NCI-H82 treated with DMSO at 0.1 percent for 48 hours (cell line): ENCODE measurements around the gene RNF222.
A peak's percentile ranks its signal among the peaks of the same experiment; 100 is the strongest.

ENCODE experiments used
- DNase-seq: peaks from one replicate; lab custom pipeline; 2025; ENCODE audit not compliant: unreplicated experiment; lab: John Stamatoyannopoulos, UW

RNF222 gene

GRCh38 chr17:8397636-8398035, at the start of gene RNF222:
Gene RNF222, minus strand, starts transcription at chr17:8397827. Its CDS starts 4,366 bp downstream, at chr17:8393461.
- no peak for DNase-seq

GRCh38 chr17:8445536-8445935, 47.9 kb upstream of the RNF222 start:
- DNase-seq: no peak

GRCh38 chr17:8444494-8444893, 46.9 kb upstream of the RNF222 start:
- no peak for DNase-seq

- DNase-seq: no peak
Measured at GRCh38 chr17:8443756-8444155, 46.1 kb upstream of the RNF222 start.

GRCh38 chr17:8442310-8442709, 44.7 kb upstream of the RNF222 start:
- DNase-seq: no peak

GRCh38 chr17:8441690-8442089, 44.1 kb upstream of the RNF222 start:
- no peak for DNase-seq

- no peak for DNase-seq
Measured at GRCh38 chr17:8439681-8440080, 42.1 kb upstream of the RNF222 start.

GRCh38 chr17:8438441-8438840, 40.8 kb upstream of the RNF222 start:
- DNase-seq: no peak

GRCh38 chr17:8436844-8437171, 39.2 kb upstream of the RNF222 start:
- DNase-seq: no peak

- peak; percentile 20 for DNase-seq
Measured at GRCh38 chr17:8436169-8436843, 38.7 kb upstream of the RNF222 start.

GRCh38 chr17:8435245-8436168, 37.9 kb upstream of the RNF222 start, which contains the start of gene NDEL1:
Gene NDEL1, plus strand, starts transcription at chr17:8435884. Its CDS starts 8,388 bp downstream, at chr17:8444272.
- peak; percentile 91 for DNase-seq

- no peak for DNase-seq
Measured at GRCh38 chr17:8430966-8431365, 33.3 kb upstream of the RNF222 start.

- no peak for DNase-seq
Measured at GRCh38 chr17:8426802-8427201, 29.2 kb upstream of the RNF222 start.

- DNase-seq: no peak
Measured at GRCh38 chr17:8426094-8426720, 28.6 kb upstream of the RNF222 start.

- no peak for DNase-seq
Measured at GRCh38 chr17:8421571-8421970, 23.9 kb upstream of the RNF222 start.

GRCh38 chr17:8420041-8420934, 22.7 kb upstream of the RNF222 start:
- no peak for DNase-seq

- no peak for DNase-seq
Measured at GRCh38 chr17:8419305-8419704, 21.7 kb upstream of the RNF222 start.

- DNase-seq: no peak
Measured at GRCh38 chr17:8418471-8418870, 20.8 kb upstream of the RNF222 start.

- no peak for DNase-seq
Measured at GRCh38 chr17:8417806-8418205, 20.2 kb upstream of the RNF222 start.

GRCh38 chr17:8413938-8414337, 16.3 kb upstream of the RNF222 start:
- no peak for DNase-seq

- DNase-seq: no peak
Measured at GRCh38 chr17:8413328-8413727, 15.7 kb upstream of the RNF222 start.
